Neural cell (in vitro differentiated cells): Measurements from ENCODE around the gene PHF12.

Source experiments
- EP300 ChIP-seq: fragments of 450-650 bp; conservative IDR thresholded peaks from 2 replicates; pipeline ENCODE4 v1.6.1; 2014; ENCODE audit warnings: antibody characterized with exemption, mild to moderate bottlenecking, moderate library complexity; ENCODE audit not compliant: poor library complexity, severe bottlenecking
- EZH2 ChIP-seq: fragments of 200-600, 300-800 bp; shearing (Covaris generic), sonication (generic); IDR thresholded peaks from 2 replicates; pipeline ENCODE4 v1.6.1; 2014; ENCODE audit warnings: antibody characterized with exemption, low read length, borderline replicate concordance, mild to moderate bottlenecking; ENCODE audit not compliant: insufficient read depth, poor library complexity, severe bottlenecking
- POLR2AphosphoS5 ChIP-seq: IDR thresholded peaks from 2 replicates; pipeline ENCODE4 v1.6.1; 2012
- TAF1 ChIP-seq: IDR thresholded peaks from 2 replicates; pipeline ENCODE4 v1.6.1; 2012; ENCODE audit warnings: low read depth
- TF ChIP-seq, protein P1 (sequence below): fragments of 450-650 bp; IDR thresholded peaks from 2 replicates; pipeline ENCODE4 v1.5.1; 2014; ENCODE audit warnings: antibody characterized with exemption, mild to moderate bottlenecking, moderate library complexity; ENCODE audit not compliant: poor library complexity, severe bottlenecking
- TF ChIP-seq, protein P2 (sequence below): IDR thresholded peaks from 2 replicates; pipeline ENCODE4 v1.6.1; 2012; ENCODE audit warnings: borderline replicate concordance

- TF ChIP-seq, protein P1, sequence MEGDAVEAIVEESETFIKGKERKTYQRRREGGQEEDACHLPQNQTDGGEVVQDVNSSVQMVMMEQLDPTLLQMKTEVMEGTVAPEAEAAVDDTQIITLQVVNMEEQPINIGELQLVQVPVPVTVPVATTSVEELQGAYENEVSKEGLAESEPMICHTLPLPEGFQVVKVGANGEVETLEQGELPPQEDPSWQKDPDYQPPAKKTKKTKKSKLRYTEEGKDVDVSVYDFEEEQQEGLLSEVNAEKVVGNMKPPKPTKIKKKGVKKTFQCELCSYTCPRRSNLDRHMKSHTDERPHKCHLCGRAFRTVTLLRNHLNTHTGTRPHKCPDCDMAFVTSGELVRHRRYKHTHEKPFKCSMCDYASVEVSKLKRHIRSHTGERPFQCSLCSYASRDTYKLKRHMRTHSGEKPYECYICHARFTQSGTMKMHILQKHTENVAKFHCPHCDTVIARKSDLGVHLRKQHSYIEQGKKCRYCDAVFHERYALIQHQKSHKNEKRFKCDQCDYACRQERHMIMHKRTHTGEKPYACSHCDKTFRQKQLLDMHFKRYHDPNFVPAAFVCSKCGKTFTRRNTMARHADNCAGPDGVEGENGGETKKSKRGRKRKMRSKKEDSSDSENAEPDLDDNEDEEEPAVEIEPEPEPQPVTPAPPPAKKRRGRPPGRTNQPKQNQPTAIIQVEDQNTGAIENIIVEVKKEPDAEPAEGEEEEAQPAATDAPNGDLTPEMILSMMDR = no peak
- no peak for TF ChIP-seq EP300
- no peak for TF ChIP-seq TAF1
- TF ChIP-seq EZH2 = no peak
- TF ChIP-seq, protein P2, sequence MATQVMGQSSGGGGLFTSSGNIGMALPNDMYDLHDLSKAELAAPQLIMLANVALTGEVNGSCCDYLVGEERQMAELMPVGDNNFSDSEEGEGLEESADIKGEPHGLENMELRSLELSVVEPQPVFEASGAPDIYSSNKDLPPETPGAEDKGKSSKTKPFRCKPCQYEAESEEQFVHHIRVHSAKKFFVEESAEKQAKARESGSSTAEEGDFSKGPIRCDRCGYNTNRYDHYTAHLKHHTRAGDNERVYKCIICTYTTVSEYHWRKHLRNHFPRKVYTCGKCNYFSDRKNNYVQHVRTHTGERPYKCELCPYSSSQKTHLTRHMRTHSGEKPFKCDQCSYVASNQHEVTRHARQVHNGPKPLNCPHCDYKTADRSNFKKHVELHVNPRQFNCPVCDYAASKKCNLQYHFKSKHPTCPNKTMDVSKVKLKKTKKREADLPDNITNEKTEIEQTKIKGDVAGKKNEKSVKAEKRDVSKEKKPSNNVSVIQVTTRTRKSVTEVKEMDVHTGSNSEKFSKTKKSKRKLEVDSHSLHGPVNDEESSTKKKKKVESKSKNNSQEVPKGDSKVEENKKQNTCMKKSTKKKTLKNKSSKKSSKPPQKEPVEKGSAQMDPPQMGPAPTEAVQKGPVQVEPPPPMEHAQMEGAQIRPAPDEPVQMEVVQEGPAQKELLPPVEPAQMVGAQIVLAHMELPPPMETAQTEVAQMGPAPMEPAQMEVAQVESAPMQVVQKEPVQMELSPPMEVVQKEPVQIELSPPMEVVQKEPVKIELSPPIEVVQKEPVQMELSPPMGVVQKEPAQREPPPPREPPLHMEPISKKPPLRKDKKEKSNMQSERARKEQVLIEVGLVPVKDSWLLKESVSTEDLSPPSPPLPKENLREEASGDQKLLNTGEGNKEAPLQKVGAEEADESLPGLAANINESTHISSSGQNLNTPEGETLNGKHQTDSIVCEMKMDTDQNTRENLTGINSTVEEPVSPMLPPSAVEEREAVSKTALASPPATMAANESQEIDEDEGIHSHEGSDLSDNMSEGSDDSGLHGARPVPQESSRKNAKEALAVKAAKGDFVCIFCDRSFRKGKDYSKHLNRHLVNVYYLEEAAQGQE = no peak
- no peak for TF ChIP-seq POLR2AphosphoS5
These were observed 89.7 kb downstream of the PHF12 start for GRCh38 chr17:28861393-28862203.
